ENCODE data around the gene BCAS1.

DNA sequence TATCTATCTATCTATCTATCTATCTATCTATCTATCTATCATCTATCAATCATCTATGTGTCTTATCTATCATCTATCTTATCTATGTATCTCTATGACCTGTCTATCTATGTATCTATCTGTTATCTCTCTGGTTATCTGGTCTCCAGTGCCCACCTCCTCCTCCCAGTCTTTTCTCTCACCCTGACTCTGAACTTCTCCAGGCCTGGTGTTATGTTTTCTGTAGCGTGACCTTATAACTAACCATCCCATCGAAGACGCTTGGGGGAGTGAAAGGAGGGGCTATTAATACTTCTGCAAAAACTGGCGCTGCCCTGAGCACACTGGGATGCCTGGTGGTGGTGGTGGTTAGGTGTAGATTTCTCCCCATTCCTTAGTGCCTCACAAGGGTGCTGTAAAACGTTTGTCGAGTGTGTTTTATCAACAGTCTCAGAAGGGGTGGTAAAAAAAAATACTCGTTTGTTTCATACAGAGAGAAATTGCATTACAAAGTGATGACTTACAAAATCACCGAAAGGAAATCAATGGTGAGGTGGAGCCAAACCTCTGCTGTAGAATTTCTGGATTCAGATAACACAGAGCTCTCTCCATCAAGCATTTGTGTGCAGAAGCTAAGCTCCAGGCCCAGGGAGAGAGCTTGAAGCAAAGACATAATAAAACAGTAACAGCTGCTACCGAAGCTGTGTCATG, 156.2 kb downstream of the BCAS1 start:
- TF ChIP-seq, protein P1, sequence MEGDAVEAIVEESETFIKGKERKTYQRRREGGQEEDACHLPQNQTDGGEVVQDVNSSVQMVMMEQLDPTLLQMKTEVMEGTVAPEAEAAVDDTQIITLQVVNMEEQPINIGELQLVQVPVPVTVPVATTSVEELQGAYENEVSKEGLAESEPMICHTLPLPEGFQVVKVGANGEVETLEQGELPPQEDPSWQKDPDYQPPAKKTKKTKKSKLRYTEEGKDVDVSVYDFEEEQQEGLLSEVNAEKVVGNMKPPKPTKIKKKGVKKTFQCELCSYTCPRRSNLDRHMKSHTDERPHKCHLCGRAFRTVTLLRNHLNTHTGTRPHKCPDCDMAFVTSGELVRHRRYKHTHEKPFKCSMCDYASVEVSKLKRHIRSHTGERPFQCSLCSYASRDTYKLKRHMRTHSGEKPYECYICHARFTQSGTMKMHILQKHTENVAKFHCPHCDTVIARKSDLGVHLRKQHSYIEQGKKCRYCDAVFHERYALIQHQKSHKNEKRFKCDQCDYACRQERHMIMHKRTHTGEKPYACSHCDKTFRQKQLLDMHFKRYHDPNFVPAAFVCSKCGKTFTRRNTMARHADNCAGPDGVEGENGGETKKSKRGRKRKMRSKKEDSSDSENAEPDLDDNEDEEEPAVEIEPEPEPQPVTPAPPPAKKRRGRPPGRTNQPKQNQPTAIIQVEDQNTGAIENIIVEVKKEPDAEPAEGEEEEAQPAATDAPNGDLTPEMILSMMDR (IDR thresholded peaks at IDR 0.05): no peak
- TF ChIP-seq, protein P2, sequence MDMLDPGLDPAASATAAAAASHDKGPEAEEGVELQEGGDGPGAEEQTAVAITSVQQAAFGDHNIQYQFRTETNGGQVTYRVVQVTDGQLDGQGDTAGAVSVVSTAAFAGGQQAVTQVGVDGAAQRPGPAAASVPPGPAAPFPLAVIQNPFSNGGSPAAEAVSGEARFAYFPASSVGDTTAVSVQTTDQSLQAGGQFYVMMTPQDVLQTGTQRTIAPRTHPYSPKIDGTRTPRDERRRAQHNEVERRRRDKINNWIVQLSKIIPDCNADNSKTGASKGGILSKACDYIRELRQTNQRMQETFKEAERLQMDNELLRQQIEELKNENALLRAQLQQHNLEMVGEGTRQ (IDR thresholded peaks at IDR 0.05; ENCODE audit: borderline replicate concordance, low read depth, low read length): no peak

All from SK-N-SH (cell line).